NCI-H345 (cell line): ENCODE data around the gene SCD5.

Source experiments
- DNase-seq: peaks from one replicate; lab custom pipeline; 2025; lab: John Stamatoyannopoulos, UW

The SCD5 gene

DNA sequence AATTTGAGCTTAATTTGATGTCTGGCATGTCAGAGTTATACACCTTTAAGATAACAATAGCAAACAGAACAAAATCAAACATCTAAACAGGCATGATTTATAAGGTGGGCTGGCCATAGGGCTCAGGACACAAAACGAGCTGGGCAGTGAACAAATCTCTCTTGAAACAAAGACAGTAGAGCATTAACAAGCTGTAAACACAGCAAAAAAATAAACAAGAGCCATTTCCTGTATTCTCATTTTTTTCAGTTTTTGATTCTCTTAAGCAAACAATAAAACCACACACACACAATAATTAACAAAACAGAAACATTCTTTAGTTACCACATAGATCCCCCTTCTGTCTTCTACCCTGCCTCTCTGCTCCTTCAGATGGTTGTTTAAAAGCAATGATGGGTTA lies 168.5 kb downstream of the SCD5 start:
- no peak for DNase-seq

DNA sequence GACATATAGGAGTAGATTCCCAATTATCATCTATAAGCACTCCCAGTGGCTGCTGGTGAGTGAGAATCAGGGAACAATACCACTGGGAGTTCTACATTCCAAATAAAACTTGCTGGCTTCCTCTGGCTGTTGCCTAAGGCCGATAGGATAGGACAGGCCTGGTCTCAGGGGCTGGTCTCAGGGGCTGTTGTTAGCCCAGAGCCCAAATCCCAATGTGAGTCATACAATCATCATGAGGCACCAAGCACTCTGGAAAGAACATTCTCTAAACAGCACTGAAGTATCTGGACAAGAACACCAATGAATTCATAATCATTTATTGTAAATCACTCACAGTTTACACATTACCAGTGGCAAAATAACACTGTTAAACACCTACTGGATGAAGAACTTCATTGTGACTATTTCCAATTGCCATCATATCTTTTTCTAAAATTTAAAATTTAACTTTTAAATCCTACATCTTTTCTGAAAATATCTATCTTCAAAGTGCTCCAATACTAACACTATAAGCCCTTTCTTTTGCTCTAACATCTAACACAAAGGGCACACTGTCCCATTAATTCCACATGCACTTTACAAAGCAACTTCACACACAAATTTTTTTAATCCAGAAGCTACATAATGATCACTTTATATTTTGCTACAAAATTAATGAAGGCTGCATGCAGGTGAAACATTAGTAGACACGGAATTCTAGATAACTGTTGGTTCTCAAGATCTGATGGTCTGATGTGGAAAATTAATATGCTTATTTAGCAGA lies 169.2 kb downstream of the SCD5 start:
- no peak for DNase-seq

DNA sequence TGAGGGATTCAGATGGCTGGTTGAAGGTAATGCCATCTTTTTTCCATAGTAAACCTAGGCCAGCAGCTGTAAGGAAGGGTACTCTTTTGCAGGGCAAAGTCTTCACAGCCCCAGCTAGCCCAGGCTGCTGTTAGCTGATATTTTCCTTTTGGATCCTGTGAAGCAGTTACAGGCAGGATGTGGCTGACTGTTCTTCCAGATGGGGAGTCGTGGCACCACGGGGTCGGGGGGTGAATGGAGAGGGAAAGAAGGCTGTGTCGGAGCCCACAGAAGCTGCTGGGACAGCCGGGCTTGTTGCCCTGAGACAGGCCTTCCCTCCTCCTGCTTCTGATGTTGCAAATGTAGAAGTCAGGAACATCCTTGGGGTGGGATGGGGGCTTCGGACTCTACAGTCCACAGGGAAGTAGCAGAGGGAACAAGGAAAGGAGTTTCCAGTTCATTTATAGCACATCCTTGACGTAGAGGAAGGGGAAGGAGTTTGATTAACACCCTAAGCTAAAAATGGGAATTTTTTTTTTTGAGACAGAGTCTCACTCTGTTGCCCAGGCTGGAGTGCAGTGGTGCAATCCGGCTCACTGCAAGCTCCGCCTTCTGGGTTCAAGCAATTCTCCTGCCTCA lies 172.2 kb downstream of the SCD5 start:
- no peak for DNase-seq

DNA sequence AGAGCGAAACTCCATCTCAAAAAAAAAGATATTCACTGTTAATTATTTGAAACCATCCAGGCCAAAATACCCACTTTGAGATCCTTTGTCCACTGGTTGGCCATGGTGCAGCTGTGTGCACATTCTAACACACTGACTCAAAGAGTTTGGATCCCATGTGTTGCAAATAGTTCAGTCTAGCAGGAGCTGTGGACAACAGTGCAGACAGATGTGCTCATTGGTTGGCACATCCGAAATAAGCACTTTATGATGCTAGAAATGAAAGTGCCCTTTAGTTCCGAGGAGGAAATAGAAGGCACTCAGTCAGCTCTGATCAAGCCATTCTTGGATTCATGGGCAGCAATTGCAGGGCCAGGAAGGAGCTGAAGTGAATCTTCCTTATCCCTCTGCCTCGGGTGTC lies 173.8 kb downstream of the SCD5 start:
- no peak for DNase-seq

DNA sequence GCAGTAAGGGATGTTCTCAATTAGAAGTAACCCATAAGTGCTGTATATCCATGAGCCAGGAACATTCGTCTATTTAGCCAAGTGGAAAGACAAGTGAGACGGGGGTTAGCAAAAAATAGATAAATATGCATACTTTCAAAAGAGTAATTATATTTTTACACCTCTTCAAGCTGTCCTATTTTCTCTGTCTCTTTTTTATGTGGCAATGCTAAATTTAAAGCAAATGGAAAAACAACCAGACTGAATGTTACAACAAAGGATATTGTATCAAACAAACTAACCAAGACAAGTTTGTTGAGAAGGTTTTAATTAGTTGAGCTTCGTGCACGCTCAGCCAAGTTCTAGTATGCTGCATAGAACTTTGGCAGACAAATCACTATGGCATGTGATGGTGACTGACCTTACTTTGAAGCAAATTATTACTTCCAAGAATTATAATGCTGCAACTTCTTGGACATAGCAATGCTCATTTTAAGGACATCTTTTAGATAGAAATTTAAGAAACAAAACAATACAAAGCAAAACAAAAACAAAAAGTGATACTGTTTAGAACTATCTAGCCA lies 175.4 kb downstream of the SCD5 start:
- no peak for DNase-seq

DNA sequence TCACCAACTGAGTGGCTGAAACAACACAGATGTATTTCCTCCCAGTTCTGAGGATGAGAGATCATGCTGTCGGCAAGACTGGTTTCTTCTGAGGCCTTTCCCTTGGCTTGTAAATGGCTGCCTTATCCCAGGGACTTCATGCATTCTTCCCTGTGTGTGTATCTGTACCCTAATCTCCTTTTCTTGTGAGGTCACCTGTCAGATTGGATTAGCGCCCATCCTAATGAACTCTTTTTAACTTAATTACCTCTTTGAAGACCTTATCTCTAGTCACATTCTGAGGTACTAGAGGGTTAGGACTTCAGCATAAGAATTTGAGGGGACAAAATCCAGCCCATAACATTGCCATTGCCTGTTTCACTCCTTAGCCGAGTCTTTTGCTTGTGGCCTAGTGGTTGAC lies 177.3 kb downstream of the SCD5 start:
- DNase-seq, result no peak

DNA sequence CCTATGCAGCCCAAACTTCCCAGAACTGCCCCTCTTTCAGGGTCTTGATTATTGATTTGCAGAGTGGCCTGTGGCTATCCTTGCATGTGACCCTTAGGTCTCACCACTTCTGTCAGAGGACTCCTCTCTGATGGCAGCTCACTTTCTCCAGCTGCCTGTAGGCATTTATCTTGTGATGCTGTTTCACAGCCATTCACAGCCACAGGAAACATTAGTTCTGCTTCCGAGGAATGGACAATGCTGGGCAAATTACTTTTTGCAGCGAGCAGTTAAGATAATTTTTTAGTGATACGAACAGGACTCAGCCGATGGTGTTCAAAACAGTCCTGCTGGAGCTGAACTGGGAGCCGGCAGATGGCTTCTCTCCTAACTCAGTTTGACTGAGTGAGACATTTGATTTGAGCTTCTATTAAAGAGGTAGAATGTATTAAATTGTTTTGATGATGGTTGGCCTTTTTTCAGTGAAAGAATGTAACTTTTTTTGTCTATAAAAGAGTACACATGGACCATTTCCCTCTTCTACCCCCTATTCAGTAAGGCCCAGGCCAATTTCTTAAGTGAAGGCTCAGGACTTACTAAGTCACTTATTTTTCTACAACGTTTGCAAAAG lies 178.4 kb downstream of the SCD5 start:
- no peak for DNase-seq

DNA sequence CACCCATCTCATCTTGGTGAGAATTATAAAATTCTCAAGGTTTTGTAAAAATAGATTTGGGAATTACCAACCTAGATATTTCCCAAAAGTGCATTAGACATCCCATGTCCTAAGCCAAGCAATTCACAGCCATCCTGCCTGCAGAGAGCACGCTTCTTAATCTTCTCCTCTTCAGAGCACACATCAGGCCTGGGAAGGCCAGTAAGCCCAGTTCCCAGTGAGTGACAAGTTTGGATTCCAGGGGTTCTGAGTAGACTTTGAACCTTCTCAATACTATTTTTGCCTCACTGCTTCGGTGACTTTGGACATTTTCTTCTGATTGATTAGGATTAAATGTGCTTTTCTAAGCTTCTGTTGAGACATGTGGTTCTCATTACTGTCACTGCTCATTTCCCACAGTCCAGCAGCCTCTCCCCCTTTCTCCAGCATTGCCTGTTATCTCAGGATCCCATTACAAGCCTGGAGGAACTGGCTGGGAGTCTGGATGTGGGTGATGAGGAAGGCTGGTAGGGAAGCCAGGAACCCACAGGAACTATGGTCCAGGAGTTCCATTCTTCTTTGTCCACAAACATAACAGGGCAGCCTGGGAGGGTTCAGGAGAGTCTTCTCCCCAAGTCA lies 180.4 kb downstream of the SCD5 start:
- DNase-seq, result no peak

DNA sequence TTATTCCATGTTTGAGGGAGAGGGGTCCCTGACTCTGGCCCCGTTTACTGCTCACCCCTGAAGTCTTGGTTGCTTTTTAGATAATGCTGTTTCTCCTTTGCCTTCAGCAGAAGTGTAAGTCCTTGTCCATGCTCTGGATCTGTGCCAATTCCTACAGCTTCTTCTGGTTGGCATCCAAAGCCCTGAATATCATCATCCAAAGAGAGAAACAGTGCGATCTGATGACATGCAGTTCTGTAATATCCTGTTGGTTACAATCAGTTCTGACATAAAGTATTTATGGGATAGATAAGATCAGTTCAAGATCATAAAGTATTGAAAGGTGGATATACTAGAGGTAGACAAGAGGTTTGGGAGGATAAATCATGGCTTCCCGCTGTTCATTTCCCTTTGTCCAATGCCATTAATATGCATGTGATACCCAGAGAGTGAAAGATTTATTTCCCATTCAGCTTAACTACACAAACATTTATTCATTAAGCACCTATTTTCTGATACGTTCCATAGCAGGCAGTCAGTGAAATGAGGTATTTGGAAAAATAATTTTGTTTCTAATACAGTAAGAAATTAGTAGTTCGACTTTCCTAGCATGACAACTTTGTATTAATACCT lies 183.7 kb downstream of the SCD5 start:
- DNase-seq, result no peak

DNA sequence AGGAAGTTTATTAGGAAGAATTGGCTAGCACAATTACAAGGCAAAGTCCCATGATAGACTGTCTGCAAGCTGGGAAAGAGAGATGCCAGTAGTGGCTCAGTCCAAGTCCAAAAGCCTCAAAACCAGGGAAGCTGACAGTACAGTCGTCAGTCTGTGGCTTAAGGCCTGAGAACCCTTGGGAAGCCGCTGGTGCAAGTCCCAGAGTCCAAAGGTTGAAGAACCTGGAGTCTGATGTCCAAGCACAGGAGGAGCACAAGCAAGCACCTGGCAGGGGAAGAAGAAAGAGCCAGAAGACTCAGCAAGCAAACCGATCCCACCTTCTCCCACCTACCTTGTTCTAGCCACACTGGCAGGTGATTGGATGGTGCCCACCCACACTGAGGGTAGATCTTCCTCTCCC lies 185.5 kb downstream of the SCD5 start:
- no peak for DNase-seq

DNA sequence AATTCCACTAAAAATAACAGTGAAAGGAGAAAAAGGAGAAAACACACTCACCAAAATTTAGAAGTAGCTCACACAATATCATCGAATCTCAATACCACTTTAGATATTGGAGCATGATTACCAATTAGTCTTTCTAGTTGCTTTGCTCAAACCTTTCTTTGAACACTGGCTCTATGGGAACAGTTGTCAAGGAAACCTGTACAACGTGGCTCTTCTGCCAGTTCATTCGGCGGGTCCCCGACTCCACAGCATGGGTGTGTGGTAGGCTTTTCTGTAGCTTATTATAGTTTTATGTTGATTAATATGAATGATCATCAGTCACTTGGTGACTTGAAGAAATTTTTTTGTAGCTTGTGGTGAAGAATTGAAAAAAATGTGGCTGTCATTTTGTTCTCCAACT lies 186.6 kb downstream of the SCD5 start:
- no peak for DNase-seq

DNA sequence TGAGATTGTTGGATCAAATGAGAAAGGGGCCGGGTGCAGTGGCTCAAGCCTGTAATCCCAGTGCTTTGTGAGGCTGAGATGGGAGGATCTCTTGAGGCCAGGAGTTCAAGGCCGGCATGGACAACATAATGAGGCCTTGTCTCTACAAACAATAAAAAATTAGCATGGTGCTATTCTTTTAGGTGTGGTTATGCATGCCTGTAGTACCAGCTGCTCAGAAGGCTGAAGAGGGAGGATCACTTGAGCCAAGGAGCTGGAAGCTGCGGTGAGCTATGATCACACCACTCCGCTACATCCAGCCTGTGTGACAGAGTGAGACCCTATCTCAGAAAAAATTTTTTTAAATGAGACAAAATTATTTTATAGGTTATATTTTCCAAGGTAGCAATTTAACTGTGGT lies 187.1 kb downstream of the SCD5 start:
- no peak for DNase-seq

DNA sequence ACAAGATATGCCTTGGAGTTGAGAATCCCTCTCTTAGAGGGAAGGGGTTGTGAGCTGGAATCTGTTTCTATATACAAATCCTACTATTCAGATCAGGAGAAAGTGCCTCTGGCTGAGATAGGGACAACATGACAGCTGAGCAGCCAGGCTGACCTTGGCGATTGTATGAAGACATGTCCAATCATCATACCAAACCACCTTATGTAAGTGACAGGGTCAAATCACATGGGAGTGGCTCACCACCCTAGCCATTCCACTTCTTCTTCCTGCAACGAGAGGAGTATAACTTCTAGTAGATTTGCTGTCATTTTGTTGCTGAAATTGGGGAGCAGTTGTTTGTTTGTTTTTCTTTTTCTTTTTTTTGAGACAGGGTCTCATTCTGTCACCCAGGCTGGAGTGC lies 188.6 kb downstream of the SCD5 start:
- no peak for DNase-seq

DNA sequence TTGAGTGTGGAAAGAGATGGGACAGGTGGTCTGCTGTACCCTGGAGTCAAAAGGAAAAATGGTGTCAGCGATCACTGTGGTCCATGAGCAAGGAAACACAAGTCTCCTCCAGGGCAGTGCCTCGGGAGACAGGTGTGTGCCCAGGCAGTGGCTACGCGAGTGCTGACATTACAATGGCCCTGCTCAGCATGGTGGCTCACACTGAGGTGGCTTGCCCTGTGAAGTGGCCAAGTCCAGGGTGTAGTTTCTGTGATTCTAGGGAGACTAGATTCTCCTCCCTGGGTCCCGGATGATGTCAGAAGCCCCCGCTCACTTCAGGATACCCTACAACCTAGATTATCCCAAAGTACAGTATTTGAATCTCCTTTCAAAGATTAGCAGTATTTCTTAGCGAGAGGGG lies 192.0 kb downstream of the SCD5 start:
- DNase-seq, result no peak

DNA sequence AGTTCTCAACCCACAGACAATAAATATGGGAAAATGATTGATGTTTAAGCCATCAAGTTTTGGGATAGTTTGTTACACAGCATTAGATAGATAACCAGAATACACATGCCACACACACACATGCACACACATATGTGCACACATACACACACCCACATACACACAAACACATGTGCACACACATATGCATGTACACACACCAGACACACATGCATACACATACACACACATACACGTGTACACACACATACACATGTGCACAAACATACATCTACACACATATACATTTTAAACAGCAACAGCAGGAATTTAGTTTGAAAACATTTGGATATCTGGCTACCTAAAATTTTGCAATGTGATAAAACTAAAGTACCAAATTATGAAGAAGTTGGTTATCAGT lies 194.1 kb downstream of the SCD5 start:
- no peak for DNase-seq

DNA sequence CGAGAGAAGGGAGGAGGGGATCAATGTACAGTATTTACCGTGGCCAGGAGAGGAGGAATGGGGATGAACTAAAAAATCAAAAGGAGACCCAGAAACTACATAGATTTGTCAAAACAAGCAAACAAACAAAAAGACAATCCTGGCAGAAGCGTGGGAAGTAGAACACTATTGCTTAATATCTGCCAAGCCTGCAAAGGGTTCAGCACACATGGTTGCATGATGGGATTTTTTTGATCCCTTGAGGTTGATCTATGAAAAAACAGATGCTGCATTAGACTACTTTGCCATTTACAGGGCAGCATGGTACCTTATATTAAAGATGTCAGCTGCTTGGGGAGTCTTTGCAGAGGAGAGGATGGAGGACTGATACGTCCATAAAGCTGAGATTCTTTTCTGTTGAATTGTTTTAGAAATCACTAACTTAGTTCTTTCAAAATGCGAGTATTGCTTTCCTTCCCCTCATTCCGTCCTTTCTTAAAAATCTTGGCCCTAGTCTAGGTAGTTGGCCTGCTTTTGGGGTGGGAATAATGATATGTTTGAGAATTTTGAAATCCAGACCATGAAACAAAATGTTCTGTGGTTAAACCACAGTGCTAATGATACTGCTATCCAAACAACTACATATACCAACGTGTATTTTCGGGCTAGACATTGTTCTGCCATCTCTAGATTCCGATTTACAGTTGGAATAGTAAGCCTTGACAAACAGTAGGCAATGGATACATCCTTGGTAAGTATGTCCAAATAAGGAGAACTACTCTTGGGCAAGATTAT lies 197.2 kb downstream of the SCD5 start:
- DNase-seq, result no peak

DNA sequence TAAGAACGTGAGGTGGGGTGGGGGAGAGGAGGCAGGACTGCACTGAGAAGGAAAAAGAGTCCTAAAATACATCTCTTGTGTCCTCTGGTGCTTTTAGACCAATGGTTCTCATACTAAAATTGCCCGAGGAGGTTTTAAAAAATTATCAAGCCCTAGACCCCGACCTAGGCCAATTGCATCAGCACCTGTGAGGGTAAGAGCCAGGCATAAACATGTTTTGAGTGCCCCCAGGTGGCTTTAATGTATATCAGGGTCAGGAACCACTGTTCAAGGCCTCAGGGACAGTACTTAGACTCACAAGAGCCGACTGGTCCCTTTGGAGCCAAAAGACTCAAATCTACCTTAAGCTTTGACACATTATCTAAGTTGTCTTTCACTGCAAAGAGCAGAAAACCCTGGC lies 199.3 kb downstream of the SCD5 start:
- peak; percentile 9 for DNase-seq

DNA sequence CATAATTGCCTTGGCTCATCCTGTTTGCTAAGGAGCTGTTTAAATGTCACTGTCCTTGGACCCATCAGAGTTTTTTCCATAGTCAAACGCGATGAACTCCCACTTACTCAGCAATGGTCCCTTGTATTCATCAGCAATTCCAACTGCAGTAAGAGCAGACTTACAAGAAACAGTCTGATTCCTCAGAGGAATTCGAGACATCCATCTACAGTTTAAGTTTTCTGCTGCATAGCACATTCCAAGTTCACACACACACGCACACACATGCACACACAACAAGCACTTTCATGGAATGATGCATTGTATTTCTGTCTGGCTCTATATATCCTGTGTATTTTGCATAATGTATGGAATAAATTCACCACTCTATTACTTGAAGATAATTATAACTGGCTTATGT lies 204.1 kb downstream of the SCD5 start:
- DNase-seq, result no peak

DNA sequence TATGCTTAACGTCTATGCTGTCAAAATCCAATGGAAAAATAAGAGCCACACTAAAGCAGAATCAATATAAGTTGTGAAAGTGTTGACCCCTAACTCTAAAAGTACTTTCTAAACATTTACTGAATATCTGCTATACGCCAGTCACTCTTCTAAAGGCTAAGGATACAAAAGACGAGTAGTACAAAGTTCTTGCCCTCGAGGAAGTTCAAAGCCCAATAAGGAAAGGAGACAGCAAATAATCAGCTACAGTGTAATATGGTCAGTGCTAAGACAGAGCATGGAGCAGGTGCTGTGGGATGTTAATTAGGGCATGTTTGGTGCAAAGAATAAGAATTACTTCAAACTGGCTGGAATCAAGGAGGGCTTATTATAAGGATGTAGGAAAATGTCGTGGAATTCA lies 205.2 kb downstream of the SCD5 start:
- DNase-seq, result no peak

DNA sequence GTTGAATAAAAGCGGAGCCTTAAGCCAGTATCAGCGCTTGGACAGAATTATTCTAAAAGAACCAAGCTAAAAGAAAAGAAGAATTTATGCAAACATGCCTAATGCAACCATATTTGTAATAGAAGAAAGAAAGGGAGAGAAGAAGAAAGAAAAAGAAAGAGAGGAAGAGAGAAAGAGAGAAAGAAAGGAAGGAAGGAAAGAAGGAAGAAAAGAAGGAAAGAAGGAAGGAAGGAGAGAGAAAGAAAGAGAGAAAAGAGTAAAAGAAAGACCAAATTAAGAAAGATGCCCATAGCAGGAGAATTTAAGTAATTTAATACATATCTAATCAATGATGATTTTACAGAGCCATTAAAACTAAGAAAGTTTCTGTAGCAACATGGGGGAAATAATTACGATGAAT lies 206.0 kb downstream of the SCD5 start:
- no peak for DNase-seq

DNA sequence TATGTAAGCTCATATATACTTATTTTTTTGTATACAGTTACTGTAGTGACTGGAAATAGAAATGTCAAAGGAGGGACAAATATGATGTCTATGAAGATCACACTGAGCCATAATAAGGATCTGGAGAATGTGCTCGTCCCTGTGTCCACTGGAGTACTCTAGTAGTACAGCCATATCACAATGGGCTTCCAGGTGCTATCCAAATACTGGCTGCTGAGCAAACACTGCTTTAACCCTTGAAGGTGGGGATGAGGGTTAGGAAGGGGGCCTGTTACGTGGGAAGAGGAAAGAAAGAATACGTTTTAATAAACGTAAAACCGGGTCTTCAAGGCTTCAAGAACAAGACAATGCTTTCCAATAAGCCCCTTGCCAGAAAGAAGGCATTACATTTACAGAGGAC lies 207.0 kb downstream of the SCD5 start:
- no peak for DNase-seq

DNA sequence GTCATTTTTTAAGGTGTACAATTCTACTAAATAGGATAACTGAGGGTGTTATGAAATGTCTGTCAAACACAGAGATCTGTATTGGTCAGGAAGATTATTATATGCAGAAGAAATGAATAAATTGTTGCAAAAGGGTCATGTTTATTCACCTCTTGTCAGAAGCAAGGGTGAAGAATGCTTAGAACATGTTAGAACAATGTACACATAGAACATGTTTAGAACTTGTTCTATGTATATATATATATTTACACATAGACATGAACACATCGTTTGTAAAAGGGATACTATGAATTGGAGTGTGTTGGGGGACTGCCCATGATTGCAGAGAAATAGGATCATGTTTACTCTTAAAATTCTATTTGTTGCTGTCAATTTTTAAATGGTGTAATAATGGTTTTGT lies 208.8 kb downstream of the SCD5 start:
- DNase-seq, result no peak
